H1 (cell line): ENCODE data around the gene ASCL5. TPM values are rescaled to one million over a fixed set of nuclear protein-coding genes. Genes with fewer than 3 reads are reported as not detected.

Source experiments
- CTCF ChIA-PET: fragments of 300-600 bp; sonication (Branson Sonifier 250); formaldehyde crosslinking; loops from one replicate; lab custom pipeline; 2021; ENCODE audit not compliant: partially characterized antibody; lab: Charles Lee
- POLR2A ChIA-PET: fragments of 300-600 bp; sonication (Branson Sonifier 250); formaldehyde crosslinking; loops from one replicate; lab custom pipeline; 2021; ENCODE audit warnings: inconsistent platforms; ENCODE audit not compliant: partially characterized antibody; lab: Charles Lee
- DNase-seq, 2 experiments: peaks; one replicate each; pipeline versions ENCODE4 v3.0.0 to v3.0.0-alpha.2; 2010 to 2022; ENCODE audit warnings: low spot score in 2 of 2, low read depth in 1 of 2, mixed read lengths in 1 of 2
- FAIRE-seq: peaks from 2 replicates; lab custom pipeline; 2011; peaks lifted over from hg19 to GRCh38; lab: Jason Lieb, UNC
- H2AFZ ChIP-seq: 2 replicates; pipeline ENCODE4 v1.8.1; 2012; ENCODE audit warnings: low read length, inconsistent platforms
- H2AK5ac ChIP-seq: 2 replicates; pipeline ENCODE4 v1.6.1; 2013; ENCODE audit warnings: low read depth, low read length
- H2BK120ac ChIP-seq: replicated peaks from 2 replicates; pipeline ENCODE3; 2013; ENCODE audit warnings: low read depth, low read length, inconsistent platforms
- H2BK12ac ChIP-seq: 2 replicates; pipeline ENCODE4 v1.6.1; 2013; ENCODE audit warnings: low read depth, low read length
- H2BK15ac ChIP-seq: 2 replicates; pipeline ENCODE4 v1.6.1; 2013; ENCODE audit warnings: low read length
- H2BK20ac ChIP-seq: 2 replicates; pipeline ENCODE4 v1.6.1; 2013; ENCODE audit warnings: low read length
- H2BK5ac ChIP-seq: 2 replicates; pipeline ENCODE4 v1.6.1; 2013; ENCODE audit warnings: low read depth, low read length
- H3K14ac ChIP-seq: 2 replicates; pipeline ENCODE4 v1.6.1; 2013; ENCODE audit warnings: inconsistent platforms; ENCODE audit not compliant: insufficient read length
- H3K18ac ChIP-seq: 2 replicates; pipeline ENCODE4 v1.6.1; 2013; ENCODE audit warnings: low read length; ENCODE audit errors: extremely low read depth
- H3K23ac ChIP-seq: 2 replicates; pipeline ENCODE4 v1.6.1; 2013; ENCODE audit warnings: inconsistent platforms; ENCODE audit not compliant: insufficient read length
- H3K23me2 ChIP-seq: 2 replicates; pipeline ENCODE4 v1.6.1; 2013; ENCODE audit warnings: low read depth, low read length
- H3K27ac ChIP-seq: 2 replicates; pipeline ENCODE4 v1.6.1; 2011; ENCODE audit warnings: low read depth, low read length, inconsistent platforms
- H3K27me3 ChIP-seq, 4 experiments: replicated peaks in 1 of 4; 1 replicate in 1 of 4; 2 replicates in 3 of 4; pipeline versions ENCODE4 v1.6.1 to v1.8.1; 2011 to 2013; ENCODE audit warnings: low read length in 3 of 4, mild to moderate bottlenecking in 3 of 4, inconsistent platforms in 2 of 4, mixed read lengths in 2 of 4, moderate library complexity in 1 of 4; ENCODE audit not compliant: control insufficient read depth in 3 of 4, insufficient read depth in 3 of 4; ENCODE audit errors: extremely low read depth in 1 of 4
- H3K36me3 ChIP-seq, 4 experiments: 2 replicates each; pipeline versions ENCODE4 v1.6.1 to v1.8.1; 2011 to 2013; ENCODE audit warnings: mild to moderate bottlenecking in 4 of 4, low read length in 3 of 4, moderate library complexity in 2 of 4, control low read depth in 1 of 4, inconsistent platforms in 1 of 4; ENCODE audit not compliant: insufficient read depth in 4 of 4, control insufficient read depth in 2 of 4
- H3K4ac ChIP-seq: replicated peaks from 2 replicates; pipeline ENCODE3; 2013; ENCODE audit warnings: low read length, low read depth, mixed read lengths, inconsistent platforms; ENCODE audit not compliant: insufficient read length
- H3K4me1 ChIP-seq, 4 experiments: replicated peaks in 1 of 4; 1 replicate in 1 of 4; 2 replicates in 3 of 4; pipeline versions ENCODE4 v1.6.1 to v1.8.1; 2011 to 2013; ENCODE audit warnings: low read length in 3 of 4, inconsistent platforms in 2 of 4, mixed read lengths in 1 of 4; ENCODE audit not compliant: insufficient read depth in 4 of 4, control insufficient read depth in 3 of 4
- H3K4me2 ChIP-seq, 2 experiments: 2 replicates each; pipeline versions ENCODE4 v1.6.1 to v1.8.1; 2011 to 2013; ENCODE audit warnings: low read depth in 2 of 2, low read length in 2 of 2, control low read depth in 1 of 2, inconsistent platforms in 1 of 2, mild to moderate bottlenecking in 1 of 2; ENCODE audit not compliant: insufficient read depth in 1 of 2
- H3K4me3 ChIP-seq, 4 experiments: fragments of 200-600, 300-600 bp in 1 of 4; sonication (generic), shearing (Covaris generic), sonication (Bioruptor Twin) in 1 of 4; 2 replicates each; pipeline versions ENCODE4 v1.5.1 to v1.8.1; 2011 to 2016; ENCODE audit warnings: low read length in 4 of 4, low read depth in 3 of 4, control low read depth in 2 of 4, inconsistent platforms in 2 of 4, mild to moderate bottlenecking in 2 of 4, mixed read lengths in 1 of 4, moderate library complexity in 1 of 4; ENCODE audit not compliant: insufficient read depth in 2 of 4; ENCODE audit errors: extremely low read depth in 1 of 4
- H3K56ac ChIP-seq: replicated peaks from 2 replicates; pipeline ENCODE3; 2013; ENCODE audit warnings: low read depth, mild to moderate bottlenecking, mixed read lengths, low read length, inconsistent platforms; ENCODE audit not compliant: insufficient read length
- H3K79me1 ChIP-seq: 2 replicates; pipeline ENCODE4 v1.6.1; 2013; ENCODE audit warnings: low read depth, low read length, control low read depth
- H3K79me2 ChIP-seq, 2 experiments: 2 replicates each; pipeline versions ENCODE4 v1.6.1 to v1.8.1; 2012 to 2013; ENCODE audit warnings: low read length in 2 of 2, mild to moderate bottlenecking in 2 of 2, inconsistent platforms in 1 of 2; ENCODE audit not compliant: insufficient read depth in 2 of 2, control insufficient read depth in 1 of 2
- H3K9ac ChIP-seq, 4 experiments: replicated peaks in 1 of 4; 1 replicate in 1 of 4; 2 replicates in 3 of 4; pipeline versions ENCODE4 v1.6.1 to v1.8.1; 2011 to 2013; ENCODE audit warnings: low read depth in 3 of 4, low read length in 3 of 4, control low read depth in 2 of 4, mild to moderate bottlenecking in 2 of 4, moderate library complexity in 2 of 4, inconsistent platforms in 1 of 4; ENCODE audit errors: extremely low read depth in 1 of 4
- H3K9me3 ChIP-seq, 2 experiments: 2 replicates each; pipeline versions ENCODE4 v1.6.1 to v1.8.1; 2012 to 2013; ENCODE audit warnings: mild to moderate bottlenecking in 2 of 2, moderate library complexity in 2 of 2, control low read depth in 1 of 2, inconsistent platforms in 1 of 2, low read depth in 1 of 2, low read length in 1 of 2, mixed read lengths in 1 of 2; ENCODE audit not compliant: insufficient read depth in 2 of 2
- H4K20me1 ChIP-seq, 2 experiments: replicated peaks in 1 of 2; 2 replicates each; pipeline versions ENCODE3 to v1.8.1; 2011 to 2013; ENCODE audit warnings: inconsistent platforms in 2 of 2, low read length in 2 of 2, mild to moderate bottlenecking in 1 of 2; ENCODE audit not compliant: insufficient read depth in 2 of 2, control insufficient read depth in 1 of 2
- H4K5ac ChIP-seq: 2 replicates; pipeline ENCODE4 v1.6.1; 2013; ENCODE audit warnings: low read length, low read depth, mixed read lengths, inconsistent platforms; ENCODE audit not compliant: insufficient read length
- H4K8ac ChIP-seq: 2 replicates; pipeline ENCODE4 v1.8.0; 2013; ENCODE audit warnings: mild to moderate bottlenecking, moderate library complexity, low read length, inconsistent platforms; ENCODE audit not compliant: insufficient read depth; ENCODE audit errors: extremely low read depth
- H4K91ac ChIP-seq: replicated peaks from 2 replicates; pipeline ENCODE3; 2013; ENCODE audit warnings: low read length, mixed read lengths, inconsistent platforms; ENCODE audit not compliant: insufficient read length
- ATF2 ChIP-seq: IDR thresholded peaks from 2 replicates; pipeline ENCODE4 v1.6.1; 2012; ENCODE audit warnings: low read length, inconsistent platforms
- CREB1 ChIP-seq: IDR thresholded peaks from 2 replicates; pipeline ENCODE4 v1.6.1; 2012; ENCODE audit warnings: inconsistent platforms
- RAD21 ChIP-seq, 2 experiments: IDR thresholded peaks in 1 of 2; conservative IDR thresholded peaks in 1 of 2; 2 replicates each; pipeline ENCODE4 v1.6.1; 2011; ENCODE audit warnings: low read depth in 2 of 2, low read length in 2 of 2, improper control_type of control experiment in 1 of 2, inconsistent platforms in 1 of 2, mild to moderate bottlenecking in 1 of 2, moderate library complexity in 1 of 2
- RBBP5 ChIP-seq: IDR thresholded peaks from 2 replicates; pipeline ENCODE4 v1.7.1; 2012; ENCODE audit warnings: low read depth, mild to moderate bottlenecking, inconsistent platforms, low read length, moderate library complexity, borderline replicate concordance
- SIN3A ChIP-seq, 2 experiments: IDR thresholded peaks in 1 of 2; conservative IDR thresholded peaks in 1 of 2; 2 replicates each; pipeline ENCODE4 v1.6.1; 2011 to 2012; ENCODE audit warnings: low read length in 2 of 2, improper control_type of control experiment in 1 of 2, low read depth in 1 of 2, mild to moderate bottlenecking in 1 of 2
- SP1 ChIP-seq: IDR thresholded peaks from 2 replicates; pipeline ENCODE4 v1.6.1; 2011; ENCODE audit warnings: low read depth, low read length
- SUZ12 ChIP-seq: fragments of 200-600 bp; sonication (generic); IDR thresholded peaks from 2 replicates; pipeline ENCODE4 v1.6.1; 2012; ENCODE audit warnings: mild to moderate bottlenecking, inconsistent platforms, low read length, moderate library complexity, mixed read lengths
- TBP ChIP-seq: IDR thresholded peaks from 2 replicates; pipeline ENCODE4 v1.6.1; 2011; ENCODE audit warnings: low read depth, low read length, improper control_type of control experiment
- USF2 ChIP-seq: IDR thresholded peaks from 2 replicates; pipeline ENCODE4 v1.6.1; 2011; ENCODE audit warnings: low read length, improper control_type of control experiment
- YY1 ChIP-seq: IDR thresholded peaks from 2 replicates; pipeline ENCODE4 v1.6.1; 2011; ENCODE audit warnings: low read depth, mild to moderate bottlenecking, low read length
- WGBS, 2 experiments: shearing (Covaris generic) in 1 of 2; methylation state at CpG; one replicate each; pipeline versions ENCODE4 v1.1.6 to v1.1.7; 2013 to 2015; ENCODE audit warnings: low lambda C conversion rate in 2 of 2, mixed read lengths in 2 of 2, inconsistent platforms in 1 of 2, low coverage in 1 of 2, missing lambda C conversion rate in 1 of 2; ENCODE audit not compliant: insufficient replicate concordance in 2 of 2, insufficient coverage in 1 of 2, insufficient read length in 1 of 2; ENCODE audit errors: extremely low coverage in 1 of 2, missing lambda C conversion rate in 1 of 2; 5-methylcytosine and 5-hydroxymethylcytosine counted together
- polyA plus RNA-seq, 7 experiments: library from polyadenylated mRNA; depleted of rRNA in 3 of 7; stranded (reverse) in 5 of 7; unstranded in 2 of 7; fragments of >200 nt in 5 of 7; fragments of 200-250 nt in 2 of 7; gene quantifications; 1 replicate in 5 of 7; 2 replicates in 1 of 7; 4 replicates in 1 of 7; pipeline versions ENCODE4 v1.2.1 to v1.2.3, GENCODE V29; 2011 to 2013; ENCODE audit warnings: missing spikeins in 2 of 7, mixed read lengths in 2 of 7
- total RNA-seq: library from RNA; stranded (reverse); fragmentation: NEBNext Ultra II Directional; extraction: Animal tissue kit (Norgen Biotek cat#: 25700); gene quantifications from 2 replicates; pipeline ENCODE4 v1.2.1, GENCODE V29; 2021

The ASCL5 gene
- total and polyA plus RNA-seq, 2 of the 8 experiments (the other 6 are each of a cell fraction or from before 2014, with no cell fraction given): 0.29 to 0.41 TPM

GRCh38 chr1:201147396-201148015 is 20.5 kb upstream of the ASCL5 start:
- Histone ChIP-seq H2BK15ac (no peak overlapping the region), H3K27ac (no peak overlapping the region), H4K20me1 (peaks cover 11 to 18% of the 10 kb centered on the region in 2 experiments), H3K14ac (no peak overlapping the region), H3K23me2 (no peaks in the 10 kb centered on the region), H2AK5ac (no peak overlapping the region), H3K18ac (no peak overlapping the region), H3K4me3 (no peak overlapping the region), H3K27me3 (no peaks in the 10 kb centered on the region), H2AFZ (no peak overlapping the region), H3K36me3 (peaks cover 51 to 88% (median 83%) of the 10 kb centered on the region in 4 experiments), H3K23ac (no peak overlapping the region), H2BK5ac (no peak overlapping the region), H3K4me1 (no peaks in the 10 kb centered on the region), H2BK120ac (no peak overlapping the region), H3K4ac (no peak overlapping the region), H2BK12ac (no peak overlapping the region), H4K5ac (no peak overlapping the region), H4K8ac (no peak overlapping the region), H3K9ac (no peak overlapping the region), H4K91ac (no peak overlapping the region), H3K56ac (no peak overlapping the region), H3K79me2 (peaks cover 0 to 3% of the 10 kb centered on the region in 2 experiments; a peak in 1 of 4 replicates), H2BK20ac (no peak overlapping the region), H3K79me1 (no peaks in the 10 kb centered on the region), H3K4me2 (no peak overlapping the region), H3K9me3 (no peaks in the 10 kb centered on the region)
- POLR2A ChIA-PET: interaction anchor here (1.0 to 3.8 kb wide), 3 partner anchors 9 to 22 kb away, joined by 3 to 28 read pairs (median 4); no protein-coding TSS in a partner anchor
- DNase-seq: no peak
- WGBS, 2 experiments: 81% methylated on average over 13 of the region's 13 CpGs; no CpG with 5 or more reads in 1 of the 2 experiments
- no peak for TF ChIP-seq SP1
- no peak for TF ChIP-seq RBBP5
- no peak for TF ChIP-seq YY1
- TF ChIP-seq SUZ12: no peak
- TF ChIP-seq ATF2: no peak
- no peak for TF ChIP-seq RAD21 (IDR thresholded peaks at IDR 0.05 in 1 of 2, conservative IDR thresholded peaks at IDR 0.05 in 1 of 2; ENCODE audit: low read depth in 2 of 2, low read length in 2 of 2)
- no peak for TF ChIP-seq CREB1
- TF ChIP-seq TBP: no peak
- TF ChIP-seq SIN3A (conservative IDR thresholded peaks at IDR 0.05 in 1 of 2, IDR thresholded peaks at IDR 0.05 in 1 of 2; ENCODE audit: low read depth in 1 of 2, low read length in 2 of 2): no peak
- no peak for TF ChIP-seq USF2
- FAIRE-seq: no peak
- CTCF ChIA-PET: interaction anchor here (0.6 to 4.3 kb wide), 9 partner anchors 9 to 169 kb away, joined by 3 to 32 read pairs (median 4); no protein-coding TSS in a partner anchor
